Measurements from ENCODE around the gene ATP8A1. TPM values are rescaled to one million over a fixed set of nuclear protein-coding genes. Genes with fewer than 3 reads are reported as not detected.
"Not testable (repeated sequence)": the region's sequence is repeated elsewhere in the genome, so short reads cannot be mapped to it uniquely, and the experiment has no call there.

ATP8A1 gene
- total RNA-seq, 1 experiment from 2014 or later: 14.3 TPM

- Mint-ChIP-seq H3K27ac (no peak overlapping the region), H3K9me3 (peaks cover 41% of the 10 kb centered on the region), H3K27me3 (ENCODE audit: low read depth) (peaks cover 5% of the 10 kb centered on the region; the same call in 1 of the 2 replicates), H3K4me3 (no peak overlapping the region), H3K36me3 (peaks cover 16% of the 10 kb centered on the region), H3K4me1 (no peaks in the 10 kb centered on the region)
- TF ChIP-seq ETV6 (CRISPR knock-in tag; IDR thresholded peaks at IDR 0.05) (no peak), SOX15 (CRISPR knock-in tag; IDR thresholded peaks at IDR 0.05) (no peak), TP53 (CRISPR knock-in tag; IDR thresholded peaks at IDR 0.05) (no peak), KAT7 (CRISPR knock-in tag; IDR thresholded peaks at IDR 0.05; ENCODE audit: borderline replicate concordance) (no peak), FOXJ3 (CRISPR knock-in tag; IDR thresholded peaks at IDR 0.05; ENCODE audit: borderline replicate concordance) (no peak), FOXP4 (CRISPR knock-in tag; IDR thresholded peaks at IDR 0.05) (no peak), CDX4 (CRISPR knock-in tag; IDR thresholded peaks at IDR 0.05; ENCODE audit: borderline replicate concordance) (no peak), ZNF423 (CRISPR knock-in tag; IDR thresholded peaks at IDR 0.05) (no peak), CREM (CRISPR knock-in tag; IDR thresholded peaks at IDR 0.05) (no peak), ZNF671 (CRISPR knock-in tag; IDR thresholded peaks at IDR 0.05) (no peak), TCF7 (CRISPR knock-in tag; IDR thresholded peaks at IDR 0.05; ENCODE audit: low read depth) (no peak), PREB (CRISPR knock-in tag; IDR thresholded peaks at IDR 0.05; ENCODE audit: borderline replicate concordance) (no peak), NR2C2 (CRISPR knock-in tag; IDR thresholded peaks at IDR 0.05) (no peak), JAZF1 (CRISPR knock-in tag; IDR thresholded peaks at IDR 0.05) (no peak), NFYB (CRISPR knock-in tag; conservative IDR thresholded peaks at IDR 0.05; ENCODE audit: low read depth) (no peak), GTF2I (CRISPR knock-in tag; conservative IDR thresholded peaks at IDR 0.05) (no peak), GRHL2 (CRISPR knock-in tag; IDR thresholded peaks at IDR 0.05; ENCODE audit: insufficient replicate concordance, severe bottlenecking) (no peak), SP1 (CRISPR knock-in tag; conservative IDR thresholded peaks at IDR 0.05) (no peak)
- ATAC-seq: no peak
- no peak for DNase-seq (ENCODE audit: low spot score)
- ChIA-PET CTCF (no interaction called here), POLR2A (no interaction called here)
Observed at GRCh38 chr4:42702895-42703294, 46.0 kb upstream of the ATP8A1 start.

- POLR2A ChIA-PET; DNase-seq (ENCODE audit: low spot score): not testable (repeated sequence)
- H3K36me3 Mint-ChIP-seq: peaks cover 16% of the 10 kb centered on the region
Observed at GRCh38 chr4:42701780-42702179, 44.9 kb upstream of the ATP8A1 start.

GRCh38 chr4:42690537-42690936 lies 33.6 kb upstream of the ATP8A1 start:
- no peaks in the 10 kb centered on the region for H3K4me1 Mint-ChIP-seq
- H3K9me3 Mint-ChIP-seq: no peaks in the 10 kb centered on the region
- no peak for TF ChIP-seq ZNF232 (CRISPR knock-in tag; IDR thresholded peaks at IDR 0.05)
- TF ChIP-seq SP1 (CRISPR knock-in tag; conservative IDR thresholded peaks at IDR 0.05): no peak
- no peak for TF ChIP-seq IRF1 (CRISPR knock-in tag; IDR thresholded peaks at IDR 0.05)
- TF ChIP-seq NFE2L1 (CRISPR knock-in tag; IDR thresholded peaks at IDR 0.05): no peak
- TF ChIP-seq ZMAT4 (CRISPR knock-in tag; IDR thresholded peaks at IDR 0.05): no peak
- no peak for TF ChIP-seq GTF2I (CRISPR knock-in tag; conservative IDR thresholded peaks at IDR 0.05)
- no peak for TF ChIP-seq RORB (CRISPR knock-in tag; IDR thresholded peaks at IDR 0.05)
- TF ChIP-seq KAT7 (CRISPR knock-in tag; IDR thresholded peaks at IDR 0.05; ENCODE audit: borderline replicate concordance): no peak
- ChIA-PET POLR2A (no interaction called here), CTCF (no interaction called here)
- no peak overlapping the region for H3K27ac Mint-ChIP-seq
- DNase-seq (ENCODE audit: low spot score) (no peak), ATAC-seq (no peak)
- H3K36me3 Mint-ChIP-seq: no peaks in the 10 kb centered on the region
- H3K4me3 Mint-ChIP-seq: no peak overlapping the region
- no peaks in the 10 kb centered on the region for H3K27me3 Mint-ChIP-seq (ENCODE audit: low read depth)

More at GRCh38 chr4:42701780-42702179, 44.9 kb upstream of the ATP8A1 start:
- H3K4me1 Mint-ChIP-seq; H3K27me3 Mint-ChIP-seq (ENCODE audit: low read depth); ATAC-seq; H3K27ac Mint-ChIP-seq; CTCF ChIA-PET; H3K4me3 Mint-ChIP-seq: not testable (repeated sequence)
- peaks cover 46% of the 10 kb centered on the region for H3K9me3 Mint-ChIP-seq
